SK-N-SH (cell line): ENCODE data around the gene MPHOSPH9. TPM values are rescaled to one million over a fixed set of nuclear protein-coding genes. Genes with fewer than 3 reads are reported as not detected.

Source experiments
- CTCF ChIA-PET: fragments of 300-600, 350-600 bp; formaldehyde crosslinking; extraction: SDS; loops from one replicate; lab custom pipeline; 2021; lab: Yijun Ruan, JAX
- POLR2A ChIA-PET: fragments of 350-600 bp; sonication (Branson Sonifier 250); formaldehyde crosslinking; extraction: SDS; loops from one replicate; lab custom pipeline; 2020; ENCODE audit warnings: antibody characterized with exemption, inconsistent platforms; lab: Yijun Ruan, JAX
- DNase-seq: peaks from one replicate; pipeline ENCODE4 v3.0.0; 2012
- H2AFZ ChIP-seq: fragments of 200-600 bp; sonication (generic); 2 replicates; pipeline ENCODE4 v1.8.1; 2016; ENCODE audit warnings: antibody characterized with exemption, mild to moderate bottlenecking, low read depth
- H3F3A ChIP-seq: fragments of 200-600 bp; sonication (generic); replicated peaks from 2 replicates; pipeline ENCODE3; 2016; ENCODE audit warnings: antibody characterized with exemption, mild to moderate bottlenecking; ENCODE audit not compliant: insufficient read depth
- H3K27ac ChIP-seq, 2 experiments: fragments of 200-500 bp in 1 of 2; fragments of 200-600 bp in 1 of 2; sonication (Bioruptor generic) in 1 of 2; sonication (generic), shearing (Covaris generic) in 1 of 2; 2 replicates each; pipeline versions ENCODE4 v1.5.1 to v1.6.1; 2014 to 2016; ENCODE audit warnings: low read depth in 2 of 2, inconsistent platforms in 1 of 2, low read length in 1 of 2, mild to moderate bottlenecking in 1 of 2, mixed read lengths in 1 of 2
- H3K27me3 ChIP-seq: fragments of 200-600 bp; sonication (generic), shearing (Covaris generic); 2 replicates; pipeline ENCODE4 v1.6.1; 2016; ENCODE audit warnings: mixed run types; ENCODE audit not compliant: insufficient read depth
- H3K36me3 ChIP-seq, 2 experiments: fragments of 200-500 bp in 1 of 2; fragments of 200-600 bp in 1 of 2; sonication (Bioruptor generic) in 1 of 2; sonication (generic) in 1 of 2; replicated peaks in 1 of 2; 2 replicates each; pipeline versions ENCODE3 to v1.5.1; 2014 to 2016; ENCODE audit warnings: low read length in 1 of 2, mild to moderate bottlenecking in 1 of 2; ENCODE audit not compliant: insufficient read depth in 2 of 2, control insufficient read depth in 1 of 2
- H3K4me1 ChIP-seq, 2 experiments: fragments of 200-500 bp in 1 of 2; fragments of 200-600 bp in 1 of 2; sonication (Bioruptor generic) in 1 of 2; sonication (generic), shearing (Covaris generic) in 1 of 2; 2 replicates each; pipeline versions ENCODE4 v1.5.1 to v1.6.1; 2014 to 2016; ENCODE audit warnings: low read depth in 1 of 2, low read length in 1 of 2, mixed run types in 1 of 2; ENCODE audit not compliant: insufficient read depth in 2 of 2, control insufficient read depth in 1 of 2
- H3K4me2 ChIP-seq: fragments of 200-600 bp; sonication (generic), shearing (Covaris generic); 2 replicates; pipeline ENCODE4 v1.6.1; 2017; ENCODE audit warnings: mixed run types
- H3K4me3 ChIP-seq, 2 experiments: fragments of 200-500 bp in 1 of 2; fragments of 200-600 bp in 1 of 2; sonication (Bioruptor generic) in 1 of 2; sonication (generic), shearing (Covaris generic) in 1 of 2; 2 replicates each; pipeline versions ENCODE4 v1.5.1 to v1.8.1; 2014 to 2016; ENCODE audit warnings: low read depth in 2 of 2, inconsistent platforms in 1 of 2, low read length in 1 of 2, mild to moderate bottlenecking in 1 of 2, mixed read lengths in 1 of 2, moderate library complexity in 1 of 2
- H3K79me2 ChIP-seq: fragments of 200-600 bp; sonication (generic); 2 replicates; pipeline ENCODE4 v1.8.1; 2017; ENCODE audit warnings: mild to moderate bottlenecking; ENCODE audit not compliant: insufficient read depth
- H3K9ac ChIP-seq: fragments of 200-600 bp; sonication (generic); 2 replicates; pipeline ENCODE4 v1.6.1; 2017; ENCODE audit warnings: mixed run types
- H3K9me2 ChIP-seq: fragments of 200-600 bp; sonication (generic); 2 replicates; pipeline ENCODE4 v1.6.1; 2017; ENCODE audit warnings: mixed run types
- H3K9me3 ChIP-seq: fragments of 200-600 bp; sonication (generic); 2 replicates; pipeline ENCODE4 v1.6.1; 2017; ENCODE audit warnings: mixed run types, mild to moderate bottlenecking, moderate library complexity
- H4K20me1 ChIP-seq: fragments of 200-600 bp; sonication (generic); 2 replicates; pipeline ENCODE4 v1.6.1; 2017; ENCODE audit warnings: mild to moderate bottlenecking, mixed run types; ENCODE audit not compliant: insufficient read depth
- CHD2 ChIP-seq: fragments of 150-350 bp; IDR thresholded peaks from 2 replicates; pipeline ENCODE4 v1.6.1; 2018; ENCODE audit warnings: low read length; ENCODE audit not compliant: partially characterized antibody
- CTCF ChIP-seq: fragments of 200-600 bp; sonication (generic); IDR thresholded peaks from 2 replicates; pipeline ENCODE4 v1.6.1; 2017; ENCODE audit warnings: antibody characterized with exemption, mild to moderate bottlenecking, moderate library complexity
- ELF1 ChIP-seq: IDR thresholded peaks from 2 replicates; pipeline ENCODE4 v1.4.0; 2012
- EP300 ChIP-seq, 2 experiments: IDR thresholded peaks; 2 replicates each; pipeline versions ENCODE4 v1.4.0 to v1.6.1; 2012; ENCODE audit warnings: borderline replicate concordance in 1 of 2, low read depth in 1 of 2, low read length in 1 of 2
- EZH2phosphoT487 ChIP-seq: fragments of 200-600 bp; sonication (generic); IDR thresholded peaks from 2 replicates; pipeline ENCODE4 v1.6.1; 2017; ENCODE audit warnings: low read depth, mixed run types, mild to moderate bottlenecking, antibody characterized with exemption, moderate library complexity, borderline replicate concordance
- FOXJ3 ChIP-seq: sonication (generic); formaldehyde crosslinking; IDR thresholded peaks from 2 replicates; pipeline ENCODE4 v1.5.1; 2020; ENCODE audit warnings: mild to moderate bottlenecking, missing genetic modification reagents
- FOXM1 ChIP-seq: IDR thresholded peaks from 2 replicates; pipeline ENCODE4 v1.4.0; 2012; ENCODE audit warnings: low read depth, mild to moderate bottlenecking
- GABPA ChIP-seq: IDR thresholded peaks from 2 replicates; pipeline ENCODE4 v1.4.0; 2012; ENCODE audit warnings: low read depth, mild to moderate bottlenecking
- JUND ChIP-seq: IDR thresholded peaks from 2 replicates; pipeline ENCODE4 v1.4.0; 2012
- MAX ChIP-seq: IDR thresholded peaks from 2 replicates; pipeline ENCODE4 v1.4.0; 2012; ENCODE audit warnings: low read depth
- MEF2A ChIP-seq: IDR thresholded peaks from 2 replicates; pipeline ENCODE4 v1.4.0; 2012; ENCODE audit warnings: low read depth, borderline replicate concordance
- MXI1 ChIP-seq: IDR thresholded peaks from 2 replicates; pipeline ENCODE4 v1.6.1; 2012; ENCODE audit warnings: mild to moderate bottlenecking, low read depth, low read length, improper control_type of control experiment
- NFIC ChIP-seq: IDR thresholded peaks from 2 replicates; pipeline ENCODE4 v1.4.0; 2012; ENCODE audit warnings: borderline replicate concordance
- PBX3 ChIP-seq: IDR thresholded peaks from 2 replicates; pipeline ENCODE4; 2012
- POLR2AphosphoS5 ChIP-seq: IDR thresholded peaks from 2 replicates; pipeline ENCODE4 v1.6.1; 2012; ENCODE audit warnings: low read depth, low read length
- RAD21 ChIP-seq: IDR thresholded peaks from 2 replicates; pipeline ENCODE4 v1.6.1; 2012; ENCODE audit warnings: mild to moderate bottlenecking, low read length
- RCOR1 ChIP-seq: fragments of 150-350 bp; IDR thresholded peaks from 2 replicates; pipeline ENCODE4 v1.6.1; 2017; ENCODE audit warnings: antibody characterized with exemption, low read length
- REST ChIP-seq: IDR thresholded peaks from 2 replicates; pipeline ENCODE4 v1.6.1; 2012; ENCODE audit warnings: mild to moderate bottlenecking, low read depth, low read length, moderate library complexity
- RXRA ChIP-seq: IDR thresholded peaks from 2 replicates; pipeline ENCODE4 v1.4.0; 2012; ENCODE audit warnings: low read depth, mild to moderate bottlenecking, borderline replicate concordance
- SIN3A ChIP-seq: IDR thresholded peaks from 2 replicates; pipeline ENCODE4 v1.6.1; 2012; ENCODE audit warnings: low read depth, mild to moderate bottlenecking, low read length, moderate library complexity, borderline replicate concordance
- SMC3 ChIP-seq: IDR thresholded peaks from 2 replicates; pipeline ENCODE4 v1.6.1; 2012; ENCODE audit warnings: low read depth, low read length, improper control_type of control experiment
- TAF1 ChIP-seq: IDR thresholded peaks from 2 replicates; pipeline ENCODE4 v1.6.1; 2012; ENCODE audit warnings: low read depth, mild to moderate bottlenecking, low read length, moderate library complexity, borderline replicate concordance
- TCF12 ChIP-seq: IDR thresholded peaks from 2 replicates; pipeline ENCODE4 v1.4.0; 2012
- TEAD4 ChIP-seq: IDR thresholded peaks from 2 replicates; pipeline ENCODE4 v1.4.0; 2012; ENCODE audit warnings: mild to moderate bottlenecking, borderline replicate concordance; ENCODE audit not compliant: insufficient read depth
- USF2 ChIP-seq: fragments of 150-350 bp; IDR thresholded peaks from 2 replicates; pipeline ENCODE4 v1.6.1; 2017; ENCODE audit warnings: antibody characterized with exemption, low read length, low read depth, borderline replicate concordance
- YY1 ChIP-seq: IDR thresholded peaks from 2 replicates; pipeline ENCODE4 v1.4.0; 2012; ENCODE audit warnings: low read depth, mild to moderate bottlenecking
- WGBS: methylation state at CpG from one replicate; pipeline ENCODE4 v1.1.6; 2017; ENCODE audit warnings: low lambda C conversion rate; 5-methylcytosine and 5-hydroxymethylcytosine counted together
- polyA plus RNA-seq, 3 experiments: library from polyadenylated mRNA; depleted of rRNA; stranded (reverse); fragments of >200 nt; gene quantifications; 2 replicates each; pipeline ENCODE4 v1.2.3, GENCODE V29; 2012

MPHOSPH9 gene
- 8.2 and 9.0 TPM in 2 replicates for polyA plus RNA-seq (2012; rRNA removed)
- polyA plus RNA-seq (2012; cell fraction: cytosol; rRNA removed): 8.9 and 11.0 TPM in 2 replicates
- 17.8 and 27.7 TPM in 2 replicates for polyA plus RNA-seq (2012; cell fraction: nucleus; rRNA removed)

- peak within 1 kb of the TSS; percentile 90 for H3K9ac ChIP-seq
- peaks cover 0 to 8% of the 10 kb centered on the region in 2 experiments for H3K36me3 ChIP-seq
- WGBS: under 1% methylated on average over 36 of the region's 66 CpGs
- CTCF ChIA-PET: interaction anchor here (0.7 to 8.6 kb wide), 10 partner anchors 9 to 372 kb away, joined by 3 to 88 read pairs (median 4); partner anchors contain the start of genes DDX55 and PITPNM2
- H3K4me2 ChIP-seq: peak within 1 kb of the TSS; percentile 92
- no peaks in the 10 kb centered on the region for H3K27me3 ChIP-seq
- H3K4me3 ChIP-seq: peak within 1 kb of the TSS; percentile 76 to 100
- H3K9me3 ChIP-seq: no peaks in the 10 kb centered on the region
- no peaks in the 10 kb centered on the region for H3K9me2 ChIP-seq
- POLR2A ChIA-PET: interaction anchor here (0.6 to 2.3 kb wide), 30 partner anchors 9 to 732 kb away, joined by 3 to 47 read pairs (median 4); partner anchors contain the start of genes ABCB9, ARL6IP4, DDX55 and EIF2B1
- peak within 1 kb of the TSS; percentile 76 to 83 for H3K27ac ChIP-seq
- peaks cover 6% of the 10 kb centered on the region for H3F3A ChIP-seq
- H2AFZ ChIP-seq: peak within 1 kb of the TSS; percentile 94
- no peaks in the 10 kb centered on the region for H4K20me1 ChIP-seq
- DNase-seq: peak; percentile 95
- H3K4me1 ChIP-seq: peaks cover 4 to 14% of the 10 kb centered on the region in 2 experiments; a peak in 3 of 4 replicates
- peaks cover 93% of the 10 kb centered on the region for H3K79me2 ChIP-seq
- TF ChIP-seq TCF12 (no peak), RXRA (no peak), GABPA (no peak), MEF2A (no peak), EZH2phosphoT487 (no peak), POLR2AphosphoS5 (peak; percentile 99), TEAD4 (no peak), JUND (no peak), ELF1 (no peak), FOXJ3 (CRISPR knock-in tag) (no peak), TAF1 (peak; percentile 81), RCOR1 (no peak), CHD2 (peak; percentile 91), NFIC (no peak; the same call in 1 of the 2 replicates), MXI1 (peak; percentile 90; the same call in 1 of the 2 replicates), YY1 (peak; percentile 13; the same call in 1 of the 2 replicates), EP300 (IDR thresholded peaks at IDR 0.05; ENCODE audit: borderline replicate concordance in 1 of 2, low read depth in 1 of 2, low read length in 1 of 2) (no peak), REST (no peak), PBX3 (peak; percentile 99), MAX (peak; percentile 87), SIN3A (peak; percentile 85; the same call in 1 of the 2 replicates), RAD21 (no peak), SMC3 (no peak), USF2 (no peak), FOXM1 (peak; percentile 65), CTCF (no peak)
These were observed at the start of gene MPHOSPH9, which contains the start of gene MTRFR for GRCh38 chr12:123232807-123233504. Gene MPHOSPH9 (minus strand): TSS chr12:123233141. CDS start chr12:123230364, 2,777 bp downstream. Gene MTRFR (plus strand): TSS chr12:123233436. CDS start chr12:123253675, 20,239 bp downstream.
